GM12891 (cell line): ENCODE results near the gene SMIM10L2A.

ENCODE experiments used
- DNase-seq: peaks from one replicate; pipeline ENCODE4 v3.0.0; 2011; ENCODE audit warnings: low spot score; ENCODE audit not compliant: insufficient read length
- FAIRE-seq: peaks from 2 replicates; lab custom pipeline; 2011; peaks lifted over from hg19 to GRCh38; lab: Jason Lieb, UNC
- PAX5 ChIP-seq: IDR thresholded peaks from 2 replicates; pipeline ENCODE4 v1.6.1; 2011; ENCODE audit warnings: low read length, moderate library complexity, mild to moderate bottlenecking; ENCODE audit not compliant: insufficient read depth, severe bottlenecking
- POLR2A ChIP-seq: IDR thresholded peaks from 2 replicates; pipeline ENCODE4 v1.6.1; 2011; ENCODE audit warnings: low read depth, low read length, control low read depth
- POLR2AphosphoS5 ChIP-seq: IDR thresholded peaks from 2 replicates; pipeline ENCODE4 v1.6.1; 2011; ENCODE audit warnings: low read depth, low read length, control low read depth
- POU2F2 ChIP-seq: IDR thresholded peaks from 2 replicates; pipeline ENCODE4 v1.6.1; 2011; ENCODE audit warnings: low read depth, mild to moderate bottlenecking, control low read depth, low read length, moderate library complexity
- SPI1 ChIP-seq: IDR thresholded peaks from 2 replicates; pipeline ENCODE4 v1.6.1; 2011; ENCODE audit warnings: low read depth, low read length, control low read depth
- TAF1 ChIP-seq: IDR thresholded peaks from 2 replicates; pipeline ENCODE4 v1.6.1; 2011; ENCODE audit warnings: low read depth, low read length, control low read depth

SMIM10L2A gene

GRCh38 chrX:135433531-135434257 is 11.9 kb downstream of the SMIM10L2A start:
- DNase-seq (no peak), FAIRE-seq (no peak)
- TF ChIP-seq POLR2A (no peak), POU2F2 (no peak), POLR2AphosphoS5 (no peak), PAX5 (no peak), TAF1 (no peak), SPI1 (no peak)

DNA sequence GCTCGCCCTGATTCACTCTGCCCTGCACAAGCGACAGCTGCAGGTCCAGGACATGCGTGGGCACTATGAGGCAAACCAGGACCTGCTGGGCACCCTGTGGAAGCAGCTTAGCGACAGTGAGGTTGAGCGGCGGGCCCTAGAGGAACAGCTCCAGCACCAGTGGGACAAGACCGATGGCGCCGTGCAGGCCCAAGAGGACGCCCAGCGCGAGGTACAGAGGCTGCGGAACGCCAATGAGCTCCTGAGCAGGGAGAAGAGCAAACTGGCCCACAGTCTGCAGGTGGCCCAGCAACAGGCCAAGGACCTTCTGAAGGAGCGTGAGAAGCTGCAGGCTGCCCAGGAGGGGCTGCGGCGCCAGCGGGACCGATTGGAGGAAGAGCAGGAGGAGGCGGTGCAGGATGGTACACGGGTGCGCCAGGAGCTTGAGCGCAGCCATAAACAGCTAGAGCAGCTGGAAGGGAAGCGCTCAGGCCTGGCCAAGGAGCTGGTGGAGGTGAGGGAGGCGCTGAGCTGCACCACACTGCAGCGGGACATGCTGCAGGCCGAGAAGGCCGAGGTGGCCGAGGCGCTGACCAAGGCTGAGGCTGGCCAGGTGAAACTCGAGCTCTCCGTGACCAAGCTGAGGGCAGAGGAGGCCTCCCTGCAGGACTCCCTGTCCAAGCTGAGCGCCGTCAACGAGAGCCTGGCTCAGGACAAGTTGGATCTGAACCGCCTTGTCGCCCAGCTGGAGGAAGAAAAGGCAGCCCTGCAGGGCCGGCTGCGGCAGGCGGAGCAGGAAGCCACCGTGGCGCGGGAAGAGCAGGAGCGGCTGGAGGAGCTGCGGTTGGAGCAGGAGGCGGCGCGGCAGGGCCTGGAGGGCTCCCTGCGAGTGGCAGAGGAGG is 12.8 kb downstream of the SMIM10L2A start:
- DNase-seq = no peak
- no peak for FAIRE-seq
- no peak for TF ChIP-seq POLR2AphosphoS5
- TF ChIP-seq SPI1 = no peak
- TF ChIP-seq PAX5 = no peak

- FAIRE-seq = no peak
- TF ChIP-seq POLR2A (no peak), TAF1 (no peak)
- DNase-seq = no peak
Observed at GRCh38 chrX:135435139-135435922, 13.6 kb downstream of the SMIM10L2A start.

GRCh38 chrX:135435933-135436332 is 14.2 kb downstream of the SMIM10L2A start:
- no peak for TF ChIP-seq SPI1
- TF ChIP-seq POLR2AphosphoS5 = no peak
- TF ChIP-seq POLR2A = no peak
- no peak for TF ChIP-seq POU2F2
- TF ChIP-seq TAF1 = no peak
- TF ChIP-seq PAX5 = no peak
- DNase-seq (no peak), FAIRE-seq (no peak)

GRCh38 chrX:135436456-135436855 is 14.7 kb downstream of the SMIM10L2A start:
- FAIRE-seq = no peak
- DNase-seq = no peak
- TF ChIP-seq SPI1 (no peak), POLR2A (no peak), TAF1 (no peak), POU2F2 (no peak), POLR2AphosphoS5 (no peak), PAX5 (no peak)

GRCh38 chrX:135436966-135437866 is 15.5 kb downstream of the SMIM10L2A start:
- FAIRE-seq = no peak
- DNase-seq = no peak
- no peak for TF ChIP-seq PAX5
- no peak for TF ChIP-seq SPI1
- TF ChIP-seq TAF1 = no peak
- no peak for TF ChIP-seq POLR2AphosphoS5

DNA sequence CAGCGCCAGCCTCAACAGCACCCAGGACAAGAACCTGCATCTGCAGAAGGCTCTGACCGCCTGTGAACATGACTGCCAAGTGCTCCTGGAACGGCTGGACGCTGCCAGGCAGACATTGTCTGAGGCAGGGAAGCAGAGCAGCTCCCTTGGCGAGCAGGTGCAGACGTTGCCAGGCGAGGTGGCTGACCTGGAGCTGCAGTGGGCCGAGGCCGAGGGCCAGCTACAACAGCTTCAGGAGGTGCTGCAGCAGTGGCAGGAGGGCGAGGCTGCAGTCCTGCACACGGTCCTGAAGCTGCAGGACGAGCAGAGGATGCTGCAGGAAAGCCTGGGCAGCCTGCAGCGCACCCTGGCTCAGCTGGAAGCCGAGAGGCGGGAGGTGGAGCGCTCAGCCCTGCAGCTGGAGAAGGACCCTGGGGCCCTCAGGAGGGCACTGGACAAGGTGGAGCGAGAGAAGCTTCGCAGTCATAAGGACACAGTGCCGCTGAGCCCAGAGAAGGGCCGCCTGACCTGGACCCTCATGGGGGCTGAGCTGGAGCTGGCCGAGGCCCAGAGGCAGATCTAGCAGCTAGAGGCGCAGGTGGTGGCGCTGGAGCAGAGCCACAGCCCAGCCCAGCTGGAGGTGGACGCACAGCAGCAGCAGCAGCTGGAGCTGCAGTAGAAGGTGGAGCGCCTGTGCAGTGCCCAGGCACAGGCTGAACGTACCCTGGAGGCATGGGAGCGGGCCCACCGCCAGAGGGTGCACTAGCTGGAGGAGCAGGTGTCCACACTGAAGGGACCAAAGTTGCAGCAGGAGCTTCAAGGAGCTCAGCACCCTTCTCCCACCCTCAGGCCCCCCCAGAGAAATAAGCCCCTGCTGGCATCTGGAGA is 16.4 kb downstream of the SMIM10L2A start:
- TF ChIP-seq SPI1 (no peak), PAX5 (no peak), TAF1 (no peak), POU2F2 (no peak), POLR2A (no peak), POLR2AphosphoS5 (no peak)
- FAIRE-seq (no peak), DNase-seq (no peak)

DNA sequence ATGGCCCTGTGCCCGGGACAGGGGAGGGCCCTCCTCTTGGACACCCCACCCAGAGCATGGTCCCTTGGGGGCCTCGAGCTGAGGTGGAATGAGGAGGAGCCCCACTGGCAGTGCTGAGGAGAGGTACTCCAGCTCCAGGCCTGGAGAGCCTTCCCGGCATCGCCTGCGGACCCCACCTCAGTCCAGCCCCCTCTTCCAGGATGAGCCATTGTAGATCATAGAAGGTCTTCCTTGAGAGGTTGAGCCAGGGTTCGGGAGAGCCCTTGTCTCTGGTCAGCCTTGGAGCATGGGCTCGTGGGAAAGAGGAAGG is 16.9 kb downstream of the SMIM10L2A start:
- FAIRE-seq (no peak), DNase-seq (no peak)
- TF ChIP-seq POU2F2 (no peak), POLR2A (no peak), TAF1 (no peak), POLR2AphosphoS5 (no peak), PAX5 (no peak), SPI1 (no peak)

- no peak for FAIRE-seq
- DNase-seq = no peak
- TF ChIP-seq POU2F2 (no peak), TAF1 (no peak), SPI1 (no peak), POLR2AphosphoS5 (no peak)
Observed at GRCh38 chrX:135449637-135450550, 28.1 kb downstream of the SMIM10L2A start.
